Stimulated activated CD8-positive, alpha-beta memory T cell treated with anti-CD3 and anti-CD28 coated beads, Interleukin-4, amount 100 ng/mL, for 24 hours (primary cell): ENCODE measurements around the gene PTPRO.

Experiments
- DNase-seq: peaks from one replicate; pipeline ENCODE4 v3.0.0-alpha.2; 2020; ENCODE audit warnings: low read depth

The PTPRO gene

DNA sequence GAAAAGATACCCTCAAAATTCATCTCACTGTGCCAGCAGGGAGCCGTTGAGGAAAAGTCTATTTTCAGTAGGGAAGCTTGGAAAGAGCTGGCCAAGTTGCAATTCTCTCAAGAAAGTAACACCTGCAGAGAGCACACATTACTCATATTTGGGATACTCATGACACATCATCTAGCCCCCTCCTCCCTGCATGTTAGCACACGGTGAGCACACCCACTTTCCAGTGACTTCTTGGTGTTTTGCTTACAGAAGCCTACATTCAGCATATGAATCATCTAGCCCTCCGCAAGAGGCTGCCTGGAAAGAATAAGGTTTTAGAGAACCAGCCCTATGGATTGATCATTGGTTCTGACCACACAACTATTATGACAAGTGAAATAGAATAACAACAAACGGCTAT, 124.5 kb downstream of the PTPRO start:
- no peak for DNase-seq

GRCh38 chr12:15453613-15454012, 131.3 kb downstream of the PTPRO start:
- DNase-seq: no peak

DNA sequence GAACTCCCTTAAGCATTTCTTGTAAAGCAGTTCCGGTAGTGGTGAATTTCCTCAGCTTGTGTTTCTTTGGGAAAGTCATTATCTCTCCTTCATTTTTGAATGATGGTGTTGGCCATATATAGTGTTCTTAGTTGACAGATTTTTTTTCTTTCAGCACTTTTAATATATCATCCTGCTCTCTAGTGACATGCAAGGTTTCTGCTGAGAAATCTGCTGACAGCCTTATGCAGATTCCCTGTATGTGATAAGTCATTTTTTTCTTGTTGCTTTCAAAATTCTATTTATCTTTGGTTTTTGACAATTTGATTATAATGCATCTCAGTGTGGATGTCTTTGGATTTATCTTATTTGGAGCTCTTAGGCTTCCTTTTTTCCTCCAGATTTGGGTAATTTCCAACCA, 135.7 kb downstream of the PTPRO start:
- no peak for DNase-seq

DNA sequence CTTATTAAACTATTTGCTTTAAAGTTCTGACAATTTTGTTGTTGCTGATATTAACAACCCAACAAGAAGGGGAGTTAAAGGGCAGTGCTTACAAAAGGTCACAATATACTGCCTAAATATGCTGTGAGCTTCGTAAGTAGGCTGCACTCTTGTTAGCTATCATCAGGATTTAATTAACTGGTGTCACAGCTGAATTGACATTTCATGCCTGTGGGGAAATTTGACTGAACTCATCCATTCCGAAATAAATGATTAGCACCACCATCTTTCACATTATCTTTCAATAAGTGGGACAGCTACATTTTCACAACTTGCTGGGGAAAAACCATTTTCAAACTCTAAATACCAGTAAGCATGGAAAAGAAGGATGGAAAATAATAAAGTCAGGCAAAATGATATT, 146.6 kb downstream of the PTPRO start:
- no peak for DNase-seq

DNA sequence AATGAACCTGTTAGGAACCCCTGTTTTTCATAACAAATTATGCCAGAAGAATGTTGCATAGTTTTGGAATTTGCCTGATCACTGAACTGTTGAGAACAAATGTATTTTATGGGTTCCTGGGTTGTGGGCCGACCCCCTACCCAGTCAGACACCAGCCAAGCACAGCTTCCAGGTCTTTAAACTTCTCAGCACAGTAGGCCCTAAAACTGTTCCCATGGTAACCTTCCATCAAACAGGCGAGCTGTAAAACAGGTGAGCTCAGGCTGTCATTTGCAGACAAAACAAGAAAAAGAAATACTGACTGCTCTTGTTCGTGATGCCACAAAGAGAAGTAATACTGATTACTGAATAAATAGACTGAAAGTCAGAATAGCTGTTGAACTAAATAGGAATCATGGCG, 147.0 kb downstream of the PTPRO start:
- no peak for DNase-seq

DNA sequence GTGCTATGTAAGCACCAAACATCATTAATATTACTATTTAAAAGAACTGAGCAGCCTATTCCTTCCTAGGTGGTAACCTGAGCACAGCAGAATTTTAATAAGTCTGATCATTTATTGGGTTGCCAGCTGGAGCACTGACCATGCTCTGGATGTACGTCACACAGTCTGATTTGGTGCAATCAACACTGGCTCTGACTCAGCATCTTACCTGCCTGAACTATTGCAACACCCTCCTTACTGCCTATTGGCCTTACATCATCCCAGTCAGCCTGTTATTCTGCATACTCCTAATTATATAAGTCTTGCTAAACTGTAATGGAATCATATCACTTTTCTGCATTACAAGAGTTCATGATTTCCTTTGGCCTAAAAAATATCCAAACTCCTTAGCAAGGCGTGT, 149.7 kb downstream of the PTPRO start:
- no peak for DNase-seq

DNA sequence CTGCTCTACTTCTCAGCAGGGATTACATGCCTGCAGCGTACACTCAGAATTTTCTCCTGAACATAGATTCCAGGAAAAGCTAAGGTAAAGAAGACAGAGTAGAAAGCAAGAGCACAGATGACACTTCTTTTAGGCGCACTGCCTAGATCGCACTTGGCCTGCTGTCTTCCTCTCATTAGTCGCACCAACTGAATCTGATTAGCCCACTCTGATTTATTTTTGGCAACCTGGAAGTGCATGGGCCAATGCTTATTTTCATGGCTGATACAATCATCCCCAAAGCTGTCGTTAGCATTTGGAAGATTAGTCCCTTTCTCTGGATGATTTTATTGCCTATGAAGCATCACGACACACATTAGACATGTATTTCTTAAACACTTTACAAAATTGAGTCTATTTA, 152.5 kb downstream of the PTPRO start:
- DNase-seq: no peak

DNA sequence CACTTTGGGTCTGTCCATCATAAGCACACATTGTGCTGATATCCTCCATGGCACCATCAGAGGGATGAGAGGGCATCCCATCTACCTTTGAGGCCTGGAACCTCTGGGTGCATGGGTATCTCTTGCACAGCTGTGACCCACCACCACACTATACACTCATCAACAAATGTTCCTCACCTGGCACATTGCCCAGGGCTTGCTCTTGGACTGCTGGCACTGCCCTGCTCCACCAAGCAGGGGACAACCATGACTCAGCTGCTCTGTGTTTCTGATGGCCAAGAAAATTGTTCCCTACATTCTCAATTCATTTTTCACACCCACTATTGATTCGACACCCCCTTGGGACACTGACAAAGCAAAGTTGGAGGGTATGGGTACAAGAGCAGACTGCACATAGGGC, 155.5 kb downstream of the PTPRO start:
- no peak for DNase-seq

- no peak for DNase-seq
Measured at GRCh38 chr12:15481846-15482245, 159.5 kb downstream of the PTPRO start.

GRCh38 chr12:15485466-15485865, 163.2 kb downstream of the PTPRO start:
- DNase-seq: no peak

DNA sequence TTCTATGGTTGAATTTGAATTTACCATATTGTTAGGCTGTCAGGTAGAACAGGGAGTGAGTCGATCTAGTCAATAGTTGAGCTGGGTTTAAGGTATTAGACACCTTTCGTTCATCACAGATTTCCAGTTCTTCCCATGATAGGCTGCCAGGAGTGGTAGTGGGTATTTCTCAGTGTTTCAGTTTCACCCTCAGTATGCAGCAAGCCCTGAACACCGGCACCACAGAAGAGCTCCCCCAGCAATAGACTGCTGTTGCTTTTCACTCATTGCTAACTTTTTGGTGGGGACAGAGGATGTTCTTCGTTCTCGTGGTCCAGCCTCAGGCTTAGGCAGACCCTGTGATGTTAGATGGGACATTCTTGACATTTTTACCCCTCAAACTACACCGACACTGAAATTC, 164.6 kb downstream of the PTPRO start:
- DNase-seq: no peak

DNA sequence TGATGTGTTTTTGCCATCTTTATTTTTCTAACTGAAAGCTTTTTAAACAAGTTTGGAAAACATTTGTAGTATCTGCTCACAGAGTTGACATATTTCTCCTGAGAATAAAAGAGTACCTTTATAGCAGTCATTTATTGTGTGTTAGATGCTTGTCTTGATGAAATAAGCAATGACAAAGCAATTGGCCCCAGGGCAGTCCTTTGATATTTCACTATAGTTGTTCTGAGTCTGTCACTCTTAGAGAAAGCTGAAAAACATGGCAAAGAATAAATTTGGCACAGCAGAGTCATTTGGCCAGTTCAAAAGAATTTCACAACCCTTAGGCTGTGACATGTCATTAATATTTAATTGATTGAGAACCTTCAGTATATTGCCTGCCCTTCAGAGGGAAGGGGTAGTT, 166.2 kb downstream of the PTPRO start:
- DNase-seq: no peak

DNA sequence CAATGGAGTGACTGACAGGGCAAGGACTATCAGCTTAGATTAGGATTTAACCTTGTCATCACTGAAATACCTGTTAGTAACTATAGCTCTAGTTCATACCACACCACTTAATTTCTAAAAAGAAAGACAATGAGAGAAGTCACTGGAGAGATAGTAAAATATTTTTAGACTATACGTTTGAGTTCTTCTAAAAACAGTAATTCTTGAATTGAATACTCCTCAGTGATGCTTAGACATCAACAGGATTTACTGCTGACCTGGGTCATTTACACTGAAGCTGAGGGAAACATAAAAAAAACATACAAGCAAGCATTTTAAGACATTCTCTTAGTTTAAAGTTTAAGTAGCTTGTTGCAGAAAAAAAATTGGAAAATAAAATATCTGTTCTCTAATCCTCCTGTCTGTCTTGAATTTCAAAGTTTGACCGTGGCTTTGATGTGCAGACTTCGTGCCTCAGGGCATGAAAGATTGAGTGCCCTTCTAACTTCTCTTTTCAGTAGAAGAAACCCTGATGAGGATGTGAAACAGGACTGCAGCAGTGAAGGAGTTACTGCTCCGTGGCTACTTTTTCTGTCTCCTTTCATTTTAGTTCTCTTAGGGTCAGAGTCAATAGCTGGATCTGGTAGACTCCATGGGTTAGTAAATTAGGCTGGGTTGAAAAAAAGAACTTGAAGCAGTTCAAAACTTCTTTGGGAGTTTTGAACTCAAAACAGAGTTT, 172.2 kb downstream of the PTPRO start:
- no peak for DNase-seq

- DNase-seq: no peak
Measured at GRCh38 chr12:15495746-15496145, 173.4 kb downstream of the PTPRO start.

DNA sequence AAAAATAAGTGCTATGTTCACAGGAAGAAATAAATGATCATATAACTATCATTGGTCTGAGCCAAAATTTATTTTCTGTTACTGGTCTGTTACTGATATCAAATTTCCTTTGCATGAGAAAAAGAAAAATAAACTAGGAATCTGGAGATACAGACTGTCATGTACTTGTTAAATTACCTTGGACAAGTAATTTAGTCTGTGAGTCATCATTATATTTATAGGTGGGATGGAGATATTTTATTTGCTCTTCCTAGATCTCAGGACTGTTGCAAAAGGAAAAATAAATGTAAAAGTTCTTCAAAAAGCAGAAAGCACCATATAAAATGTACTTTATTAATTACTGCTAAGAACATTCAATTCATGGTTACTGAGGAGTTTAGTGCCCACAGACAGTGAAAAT, 174.4 kb downstream of the PTPRO start:
- DNase-seq: no peak

DNA sequence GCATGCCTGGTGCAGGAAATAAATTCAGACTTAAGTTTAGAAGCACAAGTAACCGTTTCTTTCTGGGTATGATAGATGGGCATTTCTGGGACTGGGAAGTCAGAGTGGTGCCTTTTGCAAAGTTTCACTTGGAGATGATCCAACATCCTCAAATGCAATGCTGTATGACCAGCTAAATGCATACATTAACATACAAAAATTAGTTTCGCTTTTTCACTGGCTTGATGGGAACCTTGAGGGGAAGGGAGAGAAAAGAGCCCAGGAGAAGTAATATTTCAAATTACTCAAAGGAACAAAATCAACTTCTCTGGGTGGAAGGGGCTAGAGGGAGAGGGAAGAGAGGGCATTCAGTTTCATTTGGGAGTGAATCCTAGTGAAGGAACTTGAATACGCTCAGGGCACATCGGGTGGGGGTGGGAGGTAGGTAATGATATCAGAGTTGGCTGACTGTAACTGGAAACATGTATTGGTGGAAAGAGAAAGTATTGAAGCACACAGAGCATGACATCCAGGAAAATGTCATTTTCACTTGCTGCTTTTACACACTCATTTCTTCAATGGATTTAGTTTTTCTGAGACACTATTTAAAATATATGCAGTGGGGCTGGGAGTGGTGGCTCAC, 175.5 kb downstream of the PTPRO start:
- no peak for DNase-seq

DNA sequence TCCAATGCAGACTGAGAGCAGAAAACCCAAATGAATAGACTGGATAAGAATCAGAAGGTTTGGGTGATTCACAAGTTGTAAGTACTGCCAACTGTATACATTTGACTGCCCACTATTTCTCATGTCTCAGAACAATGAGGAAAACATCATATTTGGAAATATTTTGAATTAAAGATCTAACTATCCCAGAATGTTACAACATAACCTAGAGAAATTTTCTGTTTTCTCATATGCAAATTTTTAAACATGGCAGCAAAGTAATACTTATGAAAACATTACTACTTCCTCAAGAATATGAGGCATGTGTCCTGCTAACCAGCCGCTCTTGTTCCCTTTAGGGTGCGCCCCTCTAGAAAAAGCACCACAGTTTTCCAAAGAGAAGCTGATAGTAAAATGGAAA, 179.9 kb downstream of the PTPRO start:
- DNase-seq: no peak

DNA sequence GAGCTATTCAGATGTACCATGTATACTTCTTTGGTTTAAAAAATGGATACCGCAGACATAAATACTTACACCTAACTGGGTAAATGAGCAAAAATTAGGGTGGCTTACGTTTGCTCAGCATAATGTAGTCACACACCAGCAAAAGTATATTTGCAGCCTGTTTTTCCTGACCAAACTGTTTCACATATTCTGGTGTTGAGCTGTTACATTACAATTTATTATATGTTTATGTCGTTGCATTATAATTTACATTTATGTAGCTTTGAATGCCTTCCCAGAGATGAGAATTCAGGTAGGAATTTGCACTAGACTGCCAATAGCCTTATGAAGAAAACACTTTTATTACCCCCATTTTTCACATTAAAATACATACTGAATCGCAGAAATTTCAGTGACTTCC, 183.3 kb downstream of the PTPRO start:
- DNase-seq: no peak

DNA sequence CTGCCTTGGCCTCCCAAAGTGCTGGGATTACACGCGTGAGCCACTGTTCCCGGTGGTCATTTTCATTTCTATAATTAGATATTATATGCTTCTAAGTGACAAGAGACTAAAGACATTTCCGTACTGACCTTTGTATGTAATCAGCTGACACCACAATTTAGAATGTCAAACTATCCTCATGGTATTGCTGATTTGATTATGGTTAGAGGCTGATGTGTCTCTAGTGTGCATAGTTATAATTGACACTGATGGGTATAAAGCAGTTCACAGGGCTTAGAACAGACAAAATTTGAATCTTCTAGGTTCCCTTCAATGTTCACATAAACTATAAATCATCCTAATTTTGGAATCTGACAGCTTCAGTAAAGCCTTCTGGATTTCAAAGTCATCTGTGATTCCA, 192.7 kb downstream of the PTPRO start:
- DNase-seq: no peak

DNA sequence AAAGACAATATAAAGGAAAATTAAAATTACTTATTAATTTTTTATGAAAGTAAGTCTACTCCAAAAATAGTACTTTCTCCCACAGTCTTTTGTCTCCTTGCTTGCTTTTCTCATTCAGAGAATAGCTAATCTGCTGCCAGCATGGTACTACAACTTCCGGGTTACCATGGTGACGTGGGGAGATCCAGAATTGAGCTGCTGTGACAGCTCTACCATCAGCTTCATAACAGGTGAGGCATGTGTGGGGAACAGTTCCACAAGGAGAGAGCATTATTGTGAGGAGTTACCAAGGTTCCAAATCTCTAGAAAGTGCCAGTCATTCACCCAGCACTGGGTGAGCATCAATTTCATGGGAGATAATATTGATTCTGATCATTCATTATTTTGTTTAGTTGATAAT, 197.8 kb downstream of the PTPRO start:
- DNase-seq: no peak

GRCh38 chr12:15520844-15521243, 198.5 kb downstream of the PTPRO start:
- DNase-seq: no peak

GRCh38 chr12:15522574-15523187, 200.4 kb downstream of the PTPRO start:
- DNase-seq: no peak

DNA sequence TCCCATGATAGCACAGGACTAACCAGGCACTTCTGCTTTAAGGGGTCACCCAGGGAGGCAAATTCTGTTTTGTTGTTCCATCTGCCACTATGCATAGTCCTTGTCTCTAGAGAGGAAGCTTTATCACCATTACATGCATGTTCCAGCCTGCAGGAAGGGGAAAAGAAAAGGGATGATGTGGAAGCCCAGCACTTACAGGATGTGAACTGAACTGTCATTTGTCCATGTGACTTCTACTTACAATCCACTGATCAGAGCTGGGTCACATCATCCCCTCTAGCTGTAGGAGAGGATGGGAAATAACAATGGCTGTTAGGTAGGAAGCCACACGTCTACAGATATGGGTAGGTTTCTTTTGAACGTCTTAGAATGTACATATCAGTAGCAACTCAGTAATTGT, 203.1 kb downstream of the PTPRO start:
- DNase-seq: no peak

- DNase-seq: no peak
Measured at GRCh38 chr12:15526033-15526432, 203.7 kb downstream of the PTPRO start.
